HuH-7 (cell line): ENCODE results near the gene MORC1.

ENCODE experiments used
- DNase-seq: peaks from one replicate; pipeline ENCODE4 v3.0.0; 2011; ENCODE audit warnings: low spot score

MORC1 gene

GRCh38 chr3:108946292-108947285, 171.3 kb downstream of the MORC1 start:
- DNase-seq: no peak

GRCh38 chr3:108940568-108941263, 177.2 kb downstream of the MORC1 start:
- peak; percentile 16 for DNase-seq

- peak; percentile 26 for DNase-seq
These were observed 177.8 kb downstream of the MORC1 start for GRCh38 chr3:108940166-108940565.

- DNase-seq: no peak
These were observed 180.8 kb downstream of the MORC1 start for GRCh38 chr3:108936924-108937689.

GRCh38 chr3:108931035-108931434, 186.9 kb downstream of the MORC1 start:
- DNase-seq: no peak

- no peak for DNase-seq
These were observed 199.1 kb downstream of the MORC1 start for GRCh38 chr3:108918866-108919265.

- DNase-seq: peak; percentile 71
These were observed 202.9 kb downstream of the MORC1 start for GRCh38 chr3:108914774-108915641.

- no peak for DNase-seq
These were observed 208.1 kb downstream of the MORC1 start for GRCh38 chr3:108909799-108910198.
